Measurements from ENCODE around the gene RNF144A. TPM values are rescaled to one million over a fixed set of nuclear protein-coding genes. Genes with fewer than 3 reads are reported as not detected.

RNF144A gene
- total RNA-seq, 1 donor from 2014 or later: 0.26 TPM

DNA sequence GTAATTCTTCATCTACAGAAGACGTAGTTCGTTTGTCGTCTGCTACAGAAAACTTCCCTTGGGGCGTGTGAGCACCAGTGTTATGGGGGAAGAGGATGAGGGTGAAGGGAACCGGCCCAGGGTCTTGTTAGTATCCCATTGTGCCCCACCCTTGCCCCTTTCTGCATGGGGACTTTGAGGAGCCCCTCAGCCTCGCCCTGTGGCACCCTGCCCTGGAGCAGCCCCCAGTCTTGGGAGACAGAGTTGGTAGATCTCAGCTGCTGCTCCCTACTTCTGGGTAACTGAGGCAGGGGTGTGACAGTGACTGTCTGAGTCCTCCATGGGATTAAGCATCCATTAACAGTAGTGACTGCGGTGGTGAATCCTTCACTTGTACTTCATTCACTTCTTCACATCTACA, 50.1 kb downstream of the RNF144A start:
- TF ChIP-seq, protein P1, sequence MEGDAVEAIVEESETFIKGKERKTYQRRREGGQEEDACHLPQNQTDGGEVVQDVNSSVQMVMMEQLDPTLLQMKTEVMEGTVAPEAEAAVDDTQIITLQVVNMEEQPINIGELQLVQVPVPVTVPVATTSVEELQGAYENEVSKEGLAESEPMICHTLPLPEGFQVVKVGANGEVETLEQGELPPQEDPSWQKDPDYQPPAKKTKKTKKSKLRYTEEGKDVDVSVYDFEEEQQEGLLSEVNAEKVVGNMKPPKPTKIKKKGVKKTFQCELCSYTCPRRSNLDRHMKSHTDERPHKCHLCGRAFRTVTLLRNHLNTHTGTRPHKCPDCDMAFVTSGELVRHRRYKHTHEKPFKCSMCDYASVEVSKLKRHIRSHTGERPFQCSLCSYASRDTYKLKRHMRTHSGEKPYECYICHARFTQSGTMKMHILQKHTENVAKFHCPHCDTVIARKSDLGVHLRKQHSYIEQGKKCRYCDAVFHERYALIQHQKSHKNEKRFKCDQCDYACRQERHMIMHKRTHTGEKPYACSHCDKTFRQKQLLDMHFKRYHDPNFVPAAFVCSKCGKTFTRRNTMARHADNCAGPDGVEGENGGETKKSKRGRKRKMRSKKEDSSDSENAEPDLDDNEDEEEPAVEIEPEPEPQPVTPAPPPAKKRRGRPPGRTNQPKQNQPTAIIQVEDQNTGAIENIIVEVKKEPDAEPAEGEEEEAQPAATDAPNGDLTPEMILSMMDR (IDR thresholded peaks at IDR 0.05; ENCODE audit: insufficient read depth, low read length, severe bottlenecking): no peak
- Histone ChIP-seq H3K36me3 (ENCODE audit: control insufficient read depth, insufficient read depth, low read length) (no peaks in the 10 kb centered on the region), H3K27me3 (ENCODE audit: control insufficient read depth, insufficient read depth, low read length) (no peaks in the 10 kb centered on the region), H3K4me3 (ENCODE audit: low read depth, low read length) (no peak overlapping the region)
- DNase-seq (ENCODE audit: low read depth) (no peak), FAIRE-seq (no peak)

DNA sequence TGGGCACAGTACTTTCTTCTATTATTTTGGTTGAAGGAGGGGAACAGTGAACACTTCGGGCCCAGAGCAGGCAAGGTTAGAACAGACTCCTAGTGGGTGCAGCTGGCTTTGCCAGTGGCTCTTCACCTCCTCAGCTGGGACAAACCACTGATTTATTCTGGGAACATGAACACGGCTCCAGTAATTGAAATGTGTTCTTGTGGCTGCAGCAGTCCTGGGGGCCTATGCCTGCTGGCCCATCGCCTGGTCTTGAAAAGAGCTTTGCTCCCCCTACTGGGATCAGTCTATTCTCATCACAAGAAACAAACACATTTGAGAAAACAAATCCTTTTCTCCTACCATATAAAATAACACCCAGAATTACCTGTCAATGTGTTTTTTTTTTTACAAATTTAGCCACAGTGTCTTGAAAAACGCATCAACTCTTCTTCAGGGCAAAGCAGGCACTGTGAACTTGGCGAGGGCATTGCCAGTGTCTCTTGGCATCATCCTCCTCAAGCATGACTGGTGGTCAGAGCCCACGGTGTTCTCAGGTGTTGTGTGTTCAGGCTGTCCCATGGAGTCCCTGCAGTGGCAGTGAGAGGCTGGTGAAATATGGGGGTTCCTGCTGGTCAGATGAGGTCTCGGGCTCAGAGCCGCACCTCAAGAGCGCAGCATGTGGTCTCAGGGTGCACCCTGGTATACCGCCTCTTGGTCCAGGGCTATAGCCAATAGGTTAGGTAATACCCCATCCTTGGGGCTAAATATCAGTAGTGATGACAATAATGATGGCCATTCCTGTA, 51.3 kb downstream of the RNF144A start:
- no peaks in the 10 kb centered on the region for H3K36me3 ChIP-seq (ENCODE audit: control insufficient read depth, insufficient read depth, low read length)
- no peaks in the 10 kb centered on the region for H3K27me3 ChIP-seq (ENCODE audit: control insufficient read depth, insufficient read depth, low read length)
- H3K4me3 ChIP-seq (ENCODE audit: low read depth, low read length): no peak overlapping the region
- FAIRE-seq: no peak
- TF ChIP-seq, protein P1 (IDR thresholded peaks at IDR 0.05; ENCODE audit: insufficient read depth, low read length, severe bottlenecking): no peak
- DNase-seq (ENCODE audit: low read depth): no peak

GRCh38 chr2:6970551-6970950, 53.3 kb downstream of the RNF144A start:
- TF ChIP-seq, protein P1 (IDR thresholded peaks at IDR 0.05; ENCODE audit: insufficient read depth, low read length, severe bottlenecking): no peak
- FAIRE-seq (no peak), DNase-seq (ENCODE audit: low read depth) (no peak)
- no peaks in the 10 kb centered on the region for H3K36me3 ChIP-seq (ENCODE audit: control insufficient read depth, insufficient read depth, low read length)
- H3K27me3 ChIP-seq (ENCODE audit: control insufficient read depth, insufficient read depth, low read length): no peaks in the 10 kb centered on the region
- H3K4me3 ChIP-seq (ENCODE audit: low read depth, low read length): no peak overlapping the region

DNA sequence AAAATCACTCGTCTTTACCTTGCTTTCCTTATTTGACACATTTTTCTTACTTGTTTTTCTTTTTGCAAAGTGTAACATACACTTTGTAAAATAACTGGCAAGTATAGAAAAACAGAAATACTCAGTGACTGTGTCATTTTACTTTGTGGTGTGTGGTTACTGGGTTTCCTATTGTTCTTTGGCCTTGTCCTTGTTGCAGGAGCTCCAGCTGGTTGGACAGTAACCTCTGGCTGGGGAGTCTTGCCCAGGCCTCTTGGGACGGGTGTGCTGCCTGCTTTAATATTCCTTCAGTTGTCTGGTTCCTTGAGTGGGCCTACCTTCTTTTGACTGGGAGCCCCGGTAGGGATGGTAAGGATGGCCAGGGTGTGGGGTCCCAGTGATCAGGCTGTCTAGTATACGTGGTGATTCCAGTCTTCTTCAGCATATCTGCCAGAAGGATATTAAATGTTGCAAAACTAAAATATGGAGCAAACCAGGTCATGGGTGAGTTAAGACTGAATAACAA, 53.8 kb downstream of the RNF144A start:
- DNase-seq (ENCODE audit: low read depth) (no peak), FAIRE-seq (no peak)
- Histone ChIP-seq H3K36me3 (ENCODE audit: control insufficient read depth, insufficient read depth, low read length) (no peaks in the 10 kb centered on the region), H3K27me3 (ENCODE audit: control insufficient read depth, insufficient read depth, low read length) (no peaks in the 10 kb centered on the region), H3K4me3 (ENCODE audit: low read depth, low read length) (no peak overlapping the region)
- TF ChIP-seq, protein P1 (IDR thresholded peaks at IDR 0.05; ENCODE audit: insufficient read depth, low read length, severe bottlenecking): no peak

- Histone ChIP-seq H3K27me3 (ENCODE audit: control insufficient read depth, insufficient read depth, low read length) (no peaks in the 10 kb centered on the region), H3K36me3 (ENCODE audit: control insufficient read depth, insufficient read depth, low read length) (no peaks in the 10 kb centered on the region), H3K4me3 (ENCODE audit: low read depth, low read length) (no peak overlapping the region)
- TF ChIP-seq, protein P1 (IDR thresholded peaks at IDR 0.05; ENCODE audit: insufficient read depth, low read length, severe bottlenecking): no peak
- FAIRE-seq (no peak), DNase-seq (ENCODE audit: low read depth) (no peak)
These were observed 54.3 kb downstream of the RNF144A start for GRCh38 chr2:6971502-6971901.
